HEK293 (cell line): ENCODE measurements around the gene ZNF10.

ENCODE experiments used
- KLF8 ChIP-seq: fragments of 450-650 bp; formaldehyde crosslinking; IDR thresholded peaks from 2 replicates; pipeline ENCODE4 v1.5.1; 2016; ENCODE audit warnings: missing biosample characterization, missing genetic modification characterization
- MZF1 ChIP-seq: fragments of 450-650 bp; formaldehyde crosslinking; IDR thresholded peaks from 2 replicates; pipeline ENCODE4 v1.5.1; 2017; ENCODE audit warnings: missing biosample characterization, missing genetic modification characterization, borderline replicate concordance
- RBAK ChIP-seq: fragments of 450-650 bp; formaldehyde crosslinking; IDR thresholded peaks from 2 replicates; pipeline ENCODE4 v1.5.1; 2016; ENCODE audit warnings: missing biosample characterization, missing genetic modification characterization
- ZBTB1 ChIP-seq: fragments of 450-650 bp; formaldehyde crosslinking; IDR thresholded peaks from 2 replicates; pipeline ENCODE4 v1.5.1; 2016; ENCODE audit warnings: missing biosample characterization, missing genetic modification characterization
- ZBTB7A ChIP-seq: fragments of 450-650 bp; formaldehyde crosslinking; IDR thresholded peaks from 2 replicates; pipeline ENCODE4 v1.5.1; 2016; ENCODE audit warnings: low read depth, missing biosample characterization, missing genetic modification characterization
- ZNF121 ChIP-seq: fragments of 450-650 bp; formaldehyde crosslinking; IDR thresholded peaks from 2 replicates; pipeline ENCODE4 v1.5.1; 2016; ENCODE audit warnings: missing biosample characterization, missing genetic modification characterization
- ZNF140 ChIP-seq: fragments of 450-650 bp; formaldehyde crosslinking; IDR thresholded peaks from 2 replicates; pipeline ENCODE4 v1.5.1; 2016; ENCODE audit warnings: missing biosample characterization, missing genetic modification characterization
- ZNF211 ChIP-seq: fragments of 450-650 bp; formaldehyde crosslinking; IDR thresholded peaks from 2 replicates; pipeline ENCODE4 v1.5.1; 2016; ENCODE audit warnings: low read depth, missing biosample characterization, missing genetic modification characterization
- ZNF302 ChIP-seq: fragments of 450-650 bp; formaldehyde crosslinking; IDR thresholded peaks from 2 replicates; pipeline ENCODE4 v1.5.1; 2016; ENCODE audit warnings: missing biosample characterization, missing genetic modification characterization, low read depth
- ZNF335 ChIP-seq: fragments of 450-650 bp; formaldehyde crosslinking; conservative IDR thresholded peaks from 2 replicates; pipeline ENCODE4 v1.5.1; 2016; ENCODE audit warnings: missing biosample characterization, missing genetic modification characterization
- ZNF473 ChIP-seq: fragments of 450-650 bp; formaldehyde crosslinking; IDR thresholded peaks from 2 replicates; pipeline ENCODE4 v1.5.1; 2017; ENCODE audit warnings: missing biosample characterization, missing genetic modification characterization
- ZNF510 ChIP-seq: fragments of 450-650 bp; formaldehyde crosslinking; IDR thresholded peaks from 2 replicates; pipeline ENCODE4 v1.5.1; 2018; ENCODE audit warnings: mild to moderate bottlenecking, missing genetic modification characterization, missing biosample characterization; ENCODE audit not compliant: insufficient replicate concordance
- ZNF514 ChIP-seq: fragments of 450-650 bp; formaldehyde crosslinking; IDR thresholded peaks from 2 replicates; pipeline ENCODE4 v1.5.1; 2016; ENCODE audit warnings: missing biosample characterization, missing genetic modification characterization
- ZNF626 ChIP-seq: fragments of 450-650 bp; sonication (Bioruptor Pico); formaldehyde crosslinking; IDR thresholded peaks from 2 replicates; pipeline ENCODE4 v1.5.1; 2018; ENCODE audit warnings: missing biosample characterization, missing genetic modification characterization, inconsistent platforms
- TF ChIP-seq, protein P1 (sequence below): fragments of 450-650 bp; formaldehyde crosslinking; conservative IDR thresholded peaks from 2 replicates; pipeline ENCODE4 v1.5.1; 2016; ENCODE audit warnings: low read depth, missing biosample characterization, missing genetic modification characterization
- TF ChIP-seq, protein P2 (sequence below): fragments of 450-650 bp; formaldehyde crosslinking; IDR thresholded peaks from 2 replicates; pipeline ENCODE4 v1.5.1; 2016; ENCODE audit warnings: missing biosample characterization, missing genetic modification characterization
- TF ChIP-seq, protein P3 (sequence below): fragments of 450-650 bp; formaldehyde crosslinking; IDR thresholded peaks from 2 replicates; pipeline ENCODE4 v1.5.1; 2017; ENCODE audit warnings: missing biosample characterization, missing genetic modification characterization
- TF ChIP-seq, protein P4 (sequence below): fragments of 450-650 bp; formaldehyde crosslinking; IDR thresholded peaks from 2 replicates; pipeline ENCODE4 v1.5.1; 2016; ENCODE audit warnings: missing biosample characterization, missing genetic modification characterization

Gene ZNF10

DNA sequence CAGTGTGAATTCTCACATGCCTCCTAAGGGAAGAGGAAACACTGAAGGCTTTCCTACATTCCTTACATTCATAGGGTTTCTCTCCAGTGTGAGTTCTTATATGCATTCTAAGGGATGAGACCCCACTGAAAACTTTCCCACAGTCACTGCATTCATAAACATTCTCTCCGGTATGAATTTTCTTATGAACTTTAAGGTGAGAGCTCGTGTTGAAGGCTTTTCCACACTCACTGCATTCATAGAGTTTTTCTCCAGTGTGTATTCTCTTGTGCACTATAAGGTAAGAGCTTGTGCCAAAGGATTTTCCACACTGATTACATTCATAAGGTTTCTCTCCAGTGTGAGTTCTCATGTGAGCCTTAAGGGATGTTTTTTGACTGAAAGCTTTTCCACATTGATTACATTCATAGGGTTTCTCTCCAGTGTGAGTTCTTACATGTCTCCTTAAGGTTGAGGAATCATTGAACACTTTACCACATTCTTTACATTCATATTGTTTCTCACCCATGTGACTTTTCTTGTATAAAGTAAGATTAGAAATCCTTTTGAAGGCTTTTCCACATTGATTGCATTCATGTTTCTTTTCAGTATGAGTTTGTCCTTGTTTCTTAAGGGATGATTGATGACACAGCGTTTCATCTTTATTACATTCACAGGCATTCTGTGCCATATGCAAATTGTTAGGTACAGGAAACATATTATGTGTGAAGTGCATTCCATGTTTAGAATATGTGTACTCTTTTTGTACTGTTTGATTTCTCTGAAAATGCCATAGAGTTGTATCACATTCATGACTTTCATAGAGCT is 9.8 kb upstream of the ZNF10 start (continued):
- TF ChIP-seq, protein P1, sequence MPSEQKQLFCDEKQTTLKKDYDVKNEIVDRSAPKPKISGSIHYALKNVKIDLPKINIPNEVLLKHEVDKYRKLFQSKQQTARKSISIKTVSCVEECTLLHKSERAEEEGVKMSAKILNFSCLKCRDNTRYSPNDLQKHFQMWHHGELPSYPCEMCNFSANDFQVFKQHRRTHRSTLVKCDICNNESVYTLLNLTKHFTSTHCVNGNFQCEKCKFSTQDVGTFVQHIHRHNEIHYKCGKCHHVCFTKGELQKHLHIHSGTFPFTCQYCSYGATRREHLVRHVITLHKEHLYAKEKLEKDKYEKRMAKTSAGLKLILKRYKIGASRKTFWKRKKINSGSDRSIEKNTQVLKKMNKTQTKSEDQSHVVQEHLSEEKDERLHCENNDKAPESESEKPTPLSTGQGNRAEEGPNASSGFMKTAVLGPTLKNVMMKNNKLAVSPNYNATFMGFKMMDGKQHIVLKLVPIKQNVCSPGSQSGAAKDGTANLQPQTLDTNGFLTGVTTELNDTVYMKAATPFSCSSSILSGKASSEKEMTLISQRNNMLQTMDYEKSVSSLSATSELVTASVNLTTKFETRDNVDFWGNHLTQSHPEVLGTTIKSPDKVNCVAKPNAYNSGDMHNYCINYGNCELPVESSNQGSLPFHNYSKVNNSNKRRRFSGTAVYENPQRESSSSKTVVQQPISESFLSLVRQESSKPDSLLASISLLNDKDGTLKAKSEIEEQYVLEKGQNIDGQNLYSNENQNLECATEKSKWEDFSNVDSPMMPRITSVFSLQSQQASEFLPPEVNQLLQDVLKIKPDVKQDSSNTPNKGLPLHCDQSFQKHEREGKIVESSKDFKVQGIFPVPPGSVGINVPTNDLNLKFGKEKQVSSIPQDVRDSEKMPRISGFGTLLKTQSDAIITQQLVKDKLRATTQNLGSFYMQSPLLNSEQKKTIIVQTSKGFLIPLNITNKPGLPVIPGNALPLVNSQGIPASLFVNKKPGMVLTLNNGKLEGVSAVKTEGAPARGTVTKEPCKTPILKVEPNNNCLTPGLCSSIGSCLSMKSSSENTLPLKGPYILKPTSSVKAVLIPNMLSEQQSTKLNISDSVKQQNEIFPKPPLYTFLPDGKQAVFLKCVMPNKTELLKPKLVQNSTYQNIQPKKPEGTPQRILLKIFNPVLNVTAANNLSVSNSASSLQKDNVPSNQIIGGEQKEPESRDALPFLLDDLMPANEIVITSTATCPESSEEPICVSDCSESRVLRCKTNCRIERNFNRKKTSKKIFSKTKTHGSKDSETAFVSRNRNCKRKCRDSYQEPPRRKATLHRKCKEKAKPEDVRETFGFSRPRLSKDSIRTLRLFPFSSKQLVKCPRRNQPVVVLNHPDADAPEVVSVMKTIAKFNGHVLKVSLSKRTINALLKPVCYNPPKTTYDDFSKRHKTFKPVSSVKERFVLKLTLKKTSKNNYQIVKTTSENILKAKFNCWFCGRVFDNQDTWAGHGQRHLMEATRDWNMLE, result peak; percentile 33; the same call in 1 of the 2 replicates
- TF ChIP-seq ZNF211 (tag by site-specific recombination) (no peak), ZNF514 (tag by site-specific recombination) (no peak), MZF1 (tag by site-specific recombination) (no peak), ZNF140 (tag by site-specific recombination) (no peak), ZBTB1 (tag by site-specific recombination) (no peak), ZNF473 (tag by site-specific recombination) (no peak), ZBTB7A (tag by site-specific recombination) (no peak), RBAK (tag by site-specific recombination) (no peak), ZNF510 (tag by site-specific recombination) (no peak), ZNF302 (no peak), ZNF121 (no peak), KLF8 (tag by site-specific recombination) (no peak), ZNF335 (tag by site-specific recombination) (no peak), ZNF626 (tag by site-specific recombination) (0 out of 2 replicates have a peak, but pooled peaks have one; percentile 13)
- TF ChIP-seq, protein P2, sequence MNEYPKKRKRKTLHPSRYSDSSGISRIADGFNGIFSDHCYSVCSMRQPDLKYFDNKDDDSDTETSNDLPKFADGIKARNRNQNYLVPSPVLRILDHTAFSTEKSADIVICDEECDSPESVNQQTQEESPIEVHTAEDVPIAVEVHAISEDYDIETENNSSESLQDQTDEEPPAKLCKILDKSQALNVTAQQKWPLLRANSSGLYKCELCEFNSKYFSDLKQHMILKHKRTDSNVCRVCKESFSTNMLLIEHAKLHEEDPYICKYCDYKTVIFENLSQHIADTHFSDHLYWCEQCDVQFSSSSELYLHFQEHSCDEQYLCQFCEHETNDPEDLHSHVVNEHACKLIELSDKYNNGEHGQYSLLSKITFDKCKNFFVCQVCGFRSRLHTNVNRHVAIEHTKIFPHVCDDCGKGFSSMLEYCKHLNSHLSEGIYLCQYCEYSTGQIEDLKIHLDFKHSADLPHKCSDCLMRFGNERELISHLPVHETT (tag by site-specific recombination), result no peak
- TF ChIP-seq, protein P3, sequence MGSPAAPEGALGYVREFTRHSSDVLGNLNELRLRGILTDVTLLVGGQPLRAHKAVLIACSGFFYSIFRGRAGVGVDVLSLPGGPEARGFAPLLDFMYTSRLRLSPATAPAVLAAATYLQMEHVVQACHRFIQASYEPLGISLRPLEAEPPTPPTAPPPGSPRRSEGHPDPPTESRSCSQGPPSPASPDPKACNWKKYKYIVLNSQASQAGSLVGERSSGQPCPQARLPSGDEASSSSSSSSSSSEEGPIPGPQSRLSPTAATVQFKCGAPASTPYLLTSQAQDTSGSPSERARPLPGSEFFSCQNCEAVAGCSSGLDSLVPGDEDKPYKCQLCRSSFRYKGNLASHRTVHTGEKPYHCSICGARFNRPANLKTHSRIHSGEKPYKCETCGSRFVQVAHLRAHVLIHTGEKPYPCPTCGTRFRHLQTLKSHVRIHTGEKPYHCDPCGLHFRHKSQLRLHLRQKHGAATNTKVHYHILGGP (tag by site-specific recombination), result no peak
- TF ChIP-seq, protein P4, sequence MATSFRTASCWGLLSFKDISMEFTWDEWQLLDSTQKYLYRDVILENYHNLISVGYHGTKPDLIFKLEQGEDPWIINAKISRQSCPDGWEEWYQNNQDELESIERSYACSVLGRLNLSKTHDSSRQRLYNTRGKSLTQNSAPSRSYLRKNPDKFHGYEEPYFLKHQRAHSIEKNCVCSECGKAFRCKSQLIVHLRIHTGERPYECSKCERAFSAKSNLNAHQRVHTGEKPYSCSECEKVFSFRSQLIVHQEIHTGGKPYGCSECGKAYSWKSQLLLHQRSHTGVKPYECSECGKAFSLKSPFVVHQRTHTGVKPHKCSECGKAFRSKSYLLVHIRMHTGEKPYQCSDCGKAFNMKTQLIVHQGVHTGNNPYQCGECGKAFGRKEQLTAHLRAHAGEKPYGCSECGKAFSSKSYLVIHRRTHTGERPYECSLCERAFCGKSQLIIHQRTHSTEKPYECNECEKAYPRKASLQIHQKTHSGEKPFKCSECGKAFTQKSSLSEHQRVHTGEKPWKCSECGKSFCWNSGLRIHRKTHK, result no peak
